HepG2 (cell line): Measurements from ENCODE around the gene TEKT1. TPM values are rescaled to one million over a fixed set of nuclear protein-coding genes. Genes with fewer than 3 reads are reported as not detected.

ENCODE experiments used
- CBX2 ChIP-seq, 2 experiments: fragments of 200-600 bp in 1 of 2; sonication (generic); formaldehyde crosslinking in 1 of 2; IDR thresholded peaks; 2 replicates each; pipeline versions ENCODE4 v1.7.0 to v1.8.1; 2018 to 2022; ENCODE audit warnings: low read depth in 2 of 2, low read length in 1 of 2, mild to moderate bottlenecking in 1 of 2, missing genetic modification reagents in 1 of 2
- HDAC2 ChIP-seq: sonication (generic); formaldehyde crosslinking; IDR thresholded peaks from 2 replicates; pipeline ENCODE4 v1.4.0; 2020; ENCODE audit warnings: missing genetic modification reagents
- HMG20A ChIP-seq: IDR thresholded peaks from 2 replicates; pipeline ENCODE4 v1.6.1; 2016; ENCODE audit warnings: borderline replicate concordance
- IRF2 ChIP-seq: IDR thresholded peaks from 2 replicates; pipeline ENCODE4 v1.6.1; 2018; ENCODE audit warnings: missing genetic modification reagents, missing compliant biosample characterization
- LCORL ChIP-seq, 2 experiments: fragments of 450-650 bp in 1 of 2; sonication (generic) in 1 of 2; formaldehyde crosslinking in 1 of 2; IDR thresholded peaks; 2 replicates each; pipeline versions ENCODE4 v1.5.0 to v1.6.1; 2017 to 2020; ENCODE audit warnings: antibody characterized with exemption in 1 of 2, missing genetic modification reagents in 1 of 2
- NFE2 ChIP-seq: sonication (generic); formaldehyde crosslinking; IDR thresholded peaks from 2 replicates; pipeline ENCODE4 v1.4.0; 2020; ENCODE audit warnings: missing genetic modification reagents
- PAXIP1 ChIP-seq: sonication (generic); formaldehyde crosslinking; conservative IDR thresholded peaks from 2 replicates; pipeline ENCODE4 v1.4.0; 2020; ENCODE audit warnings: mild to moderate bottlenecking, missing genetic modification reagents, moderate library complexity
- POLR2G ChIP-seq: fragments of 200-400 bp; formaldehyde crosslinking; IDR thresholded peaks from 2 replicates; pipeline ENCODE4 v1.6.1; 2018; ENCODE audit warnings: mild to moderate bottlenecking, low read depth, low read length, moderate library complexity
- RELA ChIP-seq: sonication (generic); formaldehyde crosslinking; IDR thresholded peaks from 2 replicates; pipeline ENCODE4 v1.4.0; 2020; ENCODE audit warnings: missing genetic modification reagents
- RFX5 ChIP-seq: IDR thresholded peaks from 2 replicates; pipeline ENCODE4 v1.6.1; 2011; ENCODE audit warnings: low read depth, low read length, improper control_type of control experiment
- SOX13 ChIP-seq, 3 experiments: fragments of 450-650 bp in 1 of 3; sonication (generic) in 1 of 3; formaldehyde crosslinking in 1 of 3; IDR thresholded peaks in 2 of 3; conservative IDR thresholded peaks in 1 of 3; 2 replicates each; pipeline versions ENCODE4 v1.5.0 to v1.6.1; 2016 to 2020; ENCODE audit warnings: antibody characterized with exemption in 1 of 3, mild to moderate bottlenecking in 1 of 3, missing compliant biosample characterization in 1 of 3, missing genetic modification reagents in 1 of 3, moderate library complexity in 1 of 3
- TMF1 ChIP-seq: sonication (generic); formaldehyde crosslinking; IDR thresholded peaks from 2 replicates; pipeline ENCODE4 v1.8.1; 2022; ENCODE audit warnings: low read depth, missing genetic modification reagents
- TRAFD1 ChIP-seq: sonication (generic); formaldehyde crosslinking; IDR thresholded peaks from 2 replicates; pipeline ENCODE4 v1.5.1; 2020; ENCODE audit warnings: missing genetic modification reagents, mild to moderate bottlenecking, borderline replicate concordance
- YEATS2 ChIP-seq: sonication (generic); formaldehyde crosslinking; IDR thresholded peaks from 2 replicates; pipeline ENCODE4 v1.4.0; 2020; ENCODE audit warnings: missing genetic modification reagents, borderline replicate concordance
- YEATS4 ChIP-seq: sonication (generic); formaldehyde crosslinking; IDR thresholded peaks from 2 replicates; pipeline ENCODE4 v1.4.0; 2020; ENCODE audit warnings: missing genetic modification reagents, borderline replicate concordance
- ZBTB1 ChIP-seq: sonication (generic); formaldehyde crosslinking; IDR thresholded peaks from 2 replicates; pipeline ENCODE4 v1.4.0; 2020; ENCODE audit warnings: missing genetic modification reagents, borderline replicate concordance
- ZNF350 ChIP-seq: sonication (generic); formaldehyde crosslinking; IDR thresholded peaks from 2 replicates; pipeline ENCODE4 v1.4.0; 2020; ENCODE audit warnings: mild to moderate bottlenecking, low read depth, missing genetic modification reagents, borderline replicate concordance
- ZNF572 ChIP-seq: sonication (generic); formaldehyde crosslinking; IDR thresholded peaks from 2 replicates; pipeline ENCODE4 v1.5.1; 2020; ENCODE audit warnings: mild to moderate bottlenecking, missing genetic modification reagents
- ZNF644 ChIP-seq: IDR thresholded peaks from 2 replicates; pipeline ENCODE4 v1.6.1; 2016; ENCODE audit warnings: low read depth
- ZNF770 ChIP-seq: sonication (generic); formaldehyde crosslinking; IDR thresholded peaks from 2 replicates; pipeline ENCODE4 v1.5.0; 2020; ENCODE audit warnings: mild to moderate bottlenecking, missing genetic modification reagents
- polyA plus RNA-seq, 8 experiments: library from polyadenylated mRNA; depleted of rRNA in 3 of 8; stranded (reverse) in 7 of 8; unstranded in 1 of 8; fragments of >200 nt; fragmentation: Illumina TruSeq in 4 of 8; extraction: Trizol in 4 of 8; gene quantifications; 2 replicates each; pipeline versions ENCODE4 v1.2.1 to v1.2.3, GENCODE V29; 2011 to 2016; ENCODE audit warnings: low read depth in 4 of 8, missing spikeins in 1 of 8, mixed read lengths in 1 of 8; ENCODE audit not compliant: insufficient read depth in 1 of 8
- total RNA-seq, 5 experiments: library from RNA; depleted of rRNA; stranded (reverse); fragments of >200 nt; fragmentation: Illumina TruSeq; extraction: Trizol; gene quantifications; 2 replicates each; pipeline ENCODE4 v1.2.3, GENCODE V29; 2016; ENCODE audit warnings: low read depth in 1 of 5

Gene TEKT1
- total and polyA plus RNA-seq, 2 of the 13 experiments (the other 11 are each of a cell fraction or from before 2014, with no cell fraction given) = not detected

- TF ChIP-seq TRAFD1 (no peak), ZNF770 (CRISPR knock-in tag) (peak; percentile 64; the same call in 1 of the 2 replicates), HMG20A (CRISPR knock-in tag) (no peak), HDAC2 (CRISPR knock-in tag) (peak; percentile 30; the same call in 1 of the 2 replicates), PAXIP1 (CRISPR knock-in tag) (no peak), ZNF644 (0 out of 2 replicates have a peak, but pooled peaks have one; percentile 17), SOX13 (IDR thresholded peaks at IDR 0.05) (no peak), SOX13 (CRISPR knock-in tag; conservative IDR thresholded peaks at IDR 0.05 in 1 of 2, IDR thresholded peaks at IDR 0.05 in 1 of 2) (no peak), TMF1 (CRISPR knock-in tag) (no peak), CBX2 (IDR thresholded peaks at IDR 0.05; ENCODE audit: low read depth, low read length) (no peak), CBX2 (CRISPR knock-in tag; IDR thresholded peaks at IDR 0.05; ENCODE audit: low read depth) (no peak), YEATS4 (CRISPR knock-in tag) (peak; percentile 59; the same call in 1 of the 2 replicates), RELA (CRISPR knock-in tag) (no peak), POLR2G (peak; percentile 73), NFE2 (CRISPR knock-in tag) (peak; percentile 86; the same call in 1 of the 2 replicates), RFX5 (no peak), ZBTB1 (CRISPR knock-in tag) (no peak), ZNF350 (CRISPR knock-in tag) (peak; percentile 39; the same call in 1 of the 2 replicates), YEATS2 (peak; percentile 45; the same call in 1 of the 2 replicates), IRF2 (peak; percentile 70; the same call in 1 of the 2 replicates), ZNF572 (CRISPR knock-in tag) (no peak), LCORL (IDR thresholded peaks at IDR 0.05) (no peak), LCORL (CRISPR knock-in tag; IDR thresholded peaks at IDR 0.05) (peak; percentile 48; the same call in 1 of the 2 replicates)
Measured at GRCh38 chr17:6853764-6854442, 22.4 kb upstream of the TEKT1 start (continued).
